ENCODE measurements around the gene RPL32. TPM values are rescaled to one million over a fixed set of nuclear protein-coding genes. Genes with fewer than 3 reads are reported as not detected.

The RPL32 gene
- total RNA-seq, 1 experiment from 2014 or later = 794 TPM

DNA sequence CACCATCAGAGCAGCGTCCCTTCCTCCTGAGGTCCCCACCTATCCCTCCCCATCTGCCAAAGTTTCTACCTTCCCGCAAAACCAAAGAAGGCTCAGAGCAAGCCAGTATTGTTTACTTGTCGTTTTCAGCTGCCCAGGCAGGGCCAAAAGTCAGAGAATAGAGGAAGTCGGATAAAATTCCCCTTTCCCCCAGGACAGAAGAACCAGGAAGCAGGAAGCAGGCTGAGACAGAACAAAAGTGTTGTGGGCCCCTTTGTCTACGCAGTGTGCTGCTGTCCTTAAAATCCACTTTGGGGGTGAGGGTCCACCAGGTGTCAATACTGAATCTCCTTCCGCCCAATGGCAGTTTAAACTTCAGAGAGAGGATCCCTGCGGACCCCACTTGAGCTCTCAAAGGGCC, 18.5 kb upstream of the RPL32 start:
- H3K27ac ChIP-seq (ENCODE audit: low read length) = no peak overlapping the region
- no peaks in the 10 kb centered on the region for H3K4me1 ChIP-seq (ENCODE audit: control insufficient read depth, insufficient read depth, low read length)
- CTCF ChIA-PET = no interaction called here
- POLR2A ChIA-PET = no interaction called here
- TF ChIP-seq, protein P1, sequence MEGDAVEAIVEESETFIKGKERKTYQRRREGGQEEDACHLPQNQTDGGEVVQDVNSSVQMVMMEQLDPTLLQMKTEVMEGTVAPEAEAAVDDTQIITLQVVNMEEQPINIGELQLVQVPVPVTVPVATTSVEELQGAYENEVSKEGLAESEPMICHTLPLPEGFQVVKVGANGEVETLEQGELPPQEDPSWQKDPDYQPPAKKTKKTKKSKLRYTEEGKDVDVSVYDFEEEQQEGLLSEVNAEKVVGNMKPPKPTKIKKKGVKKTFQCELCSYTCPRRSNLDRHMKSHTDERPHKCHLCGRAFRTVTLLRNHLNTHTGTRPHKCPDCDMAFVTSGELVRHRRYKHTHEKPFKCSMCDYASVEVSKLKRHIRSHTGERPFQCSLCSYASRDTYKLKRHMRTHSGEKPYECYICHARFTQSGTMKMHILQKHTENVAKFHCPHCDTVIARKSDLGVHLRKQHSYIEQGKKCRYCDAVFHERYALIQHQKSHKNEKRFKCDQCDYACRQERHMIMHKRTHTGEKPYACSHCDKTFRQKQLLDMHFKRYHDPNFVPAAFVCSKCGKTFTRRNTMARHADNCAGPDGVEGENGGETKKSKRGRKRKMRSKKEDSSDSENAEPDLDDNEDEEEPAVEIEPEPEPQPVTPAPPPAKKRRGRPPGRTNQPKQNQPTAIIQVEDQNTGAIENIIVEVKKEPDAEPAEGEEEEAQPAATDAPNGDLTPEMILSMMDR (IDR thresholded peaks at IDR 0.05) = no peak
- no peak for TF ChIP-seq TCF7L2 (IDR thresholded peaks at IDR 0.05; ENCODE audit: low read depth, low read length)
- TF ChIP-seq, protein P2, sequence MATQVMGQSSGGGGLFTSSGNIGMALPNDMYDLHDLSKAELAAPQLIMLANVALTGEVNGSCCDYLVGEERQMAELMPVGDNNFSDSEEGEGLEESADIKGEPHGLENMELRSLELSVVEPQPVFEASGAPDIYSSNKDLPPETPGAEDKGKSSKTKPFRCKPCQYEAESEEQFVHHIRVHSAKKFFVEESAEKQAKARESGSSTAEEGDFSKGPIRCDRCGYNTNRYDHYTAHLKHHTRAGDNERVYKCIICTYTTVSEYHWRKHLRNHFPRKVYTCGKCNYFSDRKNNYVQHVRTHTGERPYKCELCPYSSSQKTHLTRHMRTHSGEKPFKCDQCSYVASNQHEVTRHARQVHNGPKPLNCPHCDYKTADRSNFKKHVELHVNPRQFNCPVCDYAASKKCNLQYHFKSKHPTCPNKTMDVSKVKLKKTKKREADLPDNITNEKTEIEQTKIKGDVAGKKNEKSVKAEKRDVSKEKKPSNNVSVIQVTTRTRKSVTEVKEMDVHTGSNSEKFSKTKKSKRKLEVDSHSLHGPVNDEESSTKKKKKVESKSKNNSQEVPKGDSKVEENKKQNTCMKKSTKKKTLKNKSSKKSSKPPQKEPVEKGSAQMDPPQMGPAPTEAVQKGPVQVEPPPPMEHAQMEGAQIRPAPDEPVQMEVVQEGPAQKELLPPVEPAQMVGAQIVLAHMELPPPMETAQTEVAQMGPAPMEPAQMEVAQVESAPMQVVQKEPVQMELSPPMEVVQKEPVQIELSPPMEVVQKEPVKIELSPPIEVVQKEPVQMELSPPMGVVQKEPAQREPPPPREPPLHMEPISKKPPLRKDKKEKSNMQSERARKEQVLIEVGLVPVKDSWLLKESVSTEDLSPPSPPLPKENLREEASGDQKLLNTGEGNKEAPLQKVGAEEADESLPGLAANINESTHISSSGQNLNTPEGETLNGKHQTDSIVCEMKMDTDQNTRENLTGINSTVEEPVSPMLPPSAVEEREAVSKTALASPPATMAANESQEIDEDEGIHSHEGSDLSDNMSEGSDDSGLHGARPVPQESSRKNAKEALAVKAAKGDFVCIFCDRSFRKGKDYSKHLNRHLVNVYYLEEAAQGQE (IDR thresholded peaks at IDR 0.05; ENCODE audit: insufficient read depth in 1 of 2, low read depth in 2 of 2, low read length in 1 of 2) = no peak
- no peak for TF ChIP-seq SIN3A (IDR thresholded peaks at IDR 0.05; ENCODE audit: borderline replicate concordance, insufficient read depth, low read depth, low read length)
- TF ChIP-seq POLR2AphosphoS5 (IDR thresholded peaks at IDR 0.05; ENCODE audit: low read depth, low read length) = no peak
- ATAC-seq (no peak), DNase-seq (ENCODE audit: low read depth, low spot score) (no peak)
- H3K36me3 ChIP-seq (ENCODE audit: control insufficient read depth, insufficient read depth, low read length) = no peaks in the 10 kb centered on the region
- no peak overlapping the region for H3K4me3 ChIP-seq (ENCODE audit: low read depth in 2 of 2, low read length in 2 of 2)
- BruUV-seq (replicated peaks) = no TSS peak
- intact Hi-C loops (cut with micrococcal nuclease; ENCODE audit: unreplicated experiment) (loop anchor here (10.0 kb wide), 1 partner anchor 135 kb away; no protein-coding TSS in a partner anchor), in situ Hi-C loops (cut with HindIII; ENCODE audit: low pct_unique_long_range_greater_than_20kb, low sequenced_read_pairs) (no loop called here)
- H3K9me3 ChIP-seq (ENCODE audit: control insufficient read depth, insufficient read depth, low read depth, low read length) = no peaks in the 10 kb centered on the region
- H3K27me3 ChIP-seq (ENCODE audit: control insufficient read depth, insufficient read depth, low read length) = no peaks in the 10 kb centered on the region

DNA sequence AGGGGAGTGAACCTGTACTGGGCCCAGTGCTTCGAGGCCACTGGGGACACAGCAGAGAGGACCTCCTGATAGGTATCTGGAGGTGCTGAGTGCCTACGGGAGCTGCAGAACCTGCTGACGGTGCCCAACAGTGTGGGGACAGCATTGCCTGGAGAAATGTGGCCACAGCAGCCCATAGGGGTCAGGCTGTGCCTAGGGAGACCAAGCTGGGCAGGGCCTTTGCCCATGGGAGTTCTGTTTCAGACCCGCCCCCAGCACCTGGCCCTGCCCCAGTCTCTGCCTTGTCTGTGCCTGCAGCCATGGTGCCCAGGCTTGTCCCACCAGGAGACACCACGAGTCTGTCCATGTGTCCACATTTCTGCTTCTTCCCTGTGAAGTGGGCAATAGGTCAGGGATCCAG, 15.3 kb upstream of the RPL32 start:
- Histone ChIP-seq H3K4me3 (ENCODE audit: low read depth in 2 of 2, low read length in 2 of 2) (no peak overlapping the region), H3K27ac (ENCODE audit: low read length) (no peak overlapping the region), H3K4me1 (ENCODE audit: control insufficient read depth, insufficient read depth, low read length) (no peaks in the 10 kb centered on the region), H3K9me3 (ENCODE audit: control insufficient read depth, insufficient read depth, low read depth, low read length) (no peaks in the 10 kb centered on the region), H3K36me3 (ENCODE audit: control insufficient read depth, insufficient read depth, low read length) (no peaks in the 10 kb centered on the region), H3K27me3 (ENCODE audit: control insufficient read depth, insufficient read depth, low read length) (no peaks in the 10 kb centered on the region)
- ChIA-PET POLR2A (no interaction called here), CTCF (no interaction called here)
- in situ Hi-C loops (cut with HindIII; ENCODE audit: low pct_unique_long_range_greater_than_20kb, low sequenced_read_pairs) (no loop called here), intact Hi-C loops (cut with micrococcal nuclease; ENCODE audit: unreplicated experiment) (no loop called here)
- BruUV-seq (replicated peaks) = no TSS peak
- TF ChIP-seq, protein P2 (IDR thresholded peaks at IDR 0.05; ENCODE audit: insufficient read depth in 1 of 2, low read depth in 2 of 2, low read length in 1 of 2) = no peak
- TF ChIP-seq SIN3A (IDR thresholded peaks at IDR 0.05; ENCODE audit: borderline replicate concordance, insufficient read depth, low read depth, low read length) = no peak
- TF ChIP-seq POLR2AphosphoS5 (IDR thresholded peaks at IDR 0.05; ENCODE audit: low read depth, low read length) = no peak
- TF ChIP-seq, protein P1 (IDR thresholded peaks at IDR 0.05) = no peak
- TF ChIP-seq TCF7L2 (IDR thresholded peaks at IDR 0.05; ENCODE audit: low read depth, low read length) = no peak
- no peak for ATAC-seq
- no peak for DNase-seq (ENCODE audit: low read depth, low spot score)

All from Panc1 (cell line).